ENCODE results near the gene MINDY4.

GRCh38 chr7:30897770-30898169, 126.6 kb downstream of the MINDY4 start:
- TF ChIP-seq CTCF (IDR thresholded peaks at IDR 0.05) (no peak), POLR2A (IDR thresholded peaks at IDR 0.05) (no peak), POLR2AphosphoS5 (IDR thresholded peaks at IDR 0.05) (no peak)
